GM18498 (cell line): Measurements from ENCODE around the gene ING1.
"Not testable (repeated sequence)": the region's sequence is repeated elsewhere in the genome, so short reads cannot be mapped to it uniquely, and the experiment has no call there.

Source experiments
- ATAC-seq: cut with Tn5 transposase; IDR thresholded peaks from one replicate; pipeline ENCODE4 v1.9.1; 2021; ENCODE audit warnings: mild to moderate bottlenecking, moderate library complexity; ENCODE audit not compliant: unreplicated experiment

The ING1 gene, protein sequence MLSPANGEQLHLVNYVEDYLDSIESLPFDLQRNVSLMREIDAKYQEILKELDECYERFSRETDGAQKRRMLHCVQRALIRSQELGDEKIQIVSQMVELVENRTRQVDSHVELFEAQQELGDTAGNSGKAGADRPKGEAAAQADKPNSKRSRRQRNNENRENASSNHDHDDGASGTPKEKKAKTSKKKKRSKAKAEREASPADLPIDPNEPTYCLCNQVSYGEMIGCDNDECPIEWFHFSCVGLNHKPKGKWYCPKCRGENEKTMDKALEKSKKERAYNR

DNA sequence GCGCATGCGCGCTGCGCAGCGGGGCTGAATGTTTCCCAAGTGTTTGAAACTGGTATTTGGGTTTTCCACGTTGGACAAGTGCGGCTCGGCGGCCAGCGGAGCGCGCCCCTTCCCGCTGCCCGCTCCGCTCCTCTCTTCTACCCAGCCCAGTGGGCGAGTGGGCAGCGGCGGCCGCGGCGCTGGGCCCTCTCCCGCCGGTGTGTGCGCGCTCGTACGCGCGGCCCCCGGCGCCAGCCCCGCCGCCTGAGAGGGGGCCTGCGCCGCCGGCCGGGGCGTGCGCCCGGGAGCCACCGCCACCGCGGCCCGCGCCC, at the start of gene ING1:
Gene ING1, plus strand, starts transcription at position 59 of the 311 bp plus-strand sequence. CDS start 450 bp downstream, outside the sequence.
- no peak for ATAC-seq

DNA sequence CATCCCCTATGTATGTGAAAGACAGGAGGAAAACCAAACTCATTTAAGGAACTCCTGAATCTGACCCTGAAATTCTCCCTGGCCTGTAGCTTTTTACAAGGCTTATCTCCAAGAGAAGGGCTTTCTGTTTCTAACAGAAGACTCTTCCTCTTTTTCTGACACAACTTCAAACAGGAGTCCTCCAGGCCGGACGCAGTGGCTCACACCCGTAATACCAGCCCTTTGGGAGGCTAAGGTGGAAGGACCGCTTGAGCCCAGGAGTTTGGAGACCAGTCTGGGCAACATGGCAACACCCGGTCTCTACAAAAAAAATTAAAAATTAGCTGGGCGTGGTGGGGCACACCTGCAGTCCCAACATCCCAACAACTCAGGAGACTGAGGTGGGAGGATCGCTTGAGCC, 49.5 kb upstream of the ING1 start:
- no peak for ATAC-seq

DNA sequence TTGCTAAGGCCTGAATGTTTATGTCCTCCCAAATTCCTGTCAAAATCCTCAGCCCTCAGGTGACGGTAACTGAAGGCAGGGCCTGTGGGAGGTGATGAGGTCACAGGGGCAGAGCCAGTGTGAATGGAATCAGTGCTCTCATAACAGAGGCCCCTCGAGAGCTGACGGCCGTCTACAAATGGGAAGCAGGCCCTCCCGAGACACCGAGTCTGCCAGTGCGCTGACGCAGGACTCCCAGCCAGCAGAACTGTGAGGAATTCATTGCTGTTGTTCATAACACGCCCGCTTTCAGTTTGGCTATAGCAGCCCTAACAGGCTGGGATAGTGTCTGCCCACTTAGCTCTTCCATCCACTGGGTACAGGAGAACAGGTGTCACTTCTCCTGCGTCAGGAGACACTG, 48.8 kb upstream of the ING1 start:
- no peak for ATAC-seq

DNA sequence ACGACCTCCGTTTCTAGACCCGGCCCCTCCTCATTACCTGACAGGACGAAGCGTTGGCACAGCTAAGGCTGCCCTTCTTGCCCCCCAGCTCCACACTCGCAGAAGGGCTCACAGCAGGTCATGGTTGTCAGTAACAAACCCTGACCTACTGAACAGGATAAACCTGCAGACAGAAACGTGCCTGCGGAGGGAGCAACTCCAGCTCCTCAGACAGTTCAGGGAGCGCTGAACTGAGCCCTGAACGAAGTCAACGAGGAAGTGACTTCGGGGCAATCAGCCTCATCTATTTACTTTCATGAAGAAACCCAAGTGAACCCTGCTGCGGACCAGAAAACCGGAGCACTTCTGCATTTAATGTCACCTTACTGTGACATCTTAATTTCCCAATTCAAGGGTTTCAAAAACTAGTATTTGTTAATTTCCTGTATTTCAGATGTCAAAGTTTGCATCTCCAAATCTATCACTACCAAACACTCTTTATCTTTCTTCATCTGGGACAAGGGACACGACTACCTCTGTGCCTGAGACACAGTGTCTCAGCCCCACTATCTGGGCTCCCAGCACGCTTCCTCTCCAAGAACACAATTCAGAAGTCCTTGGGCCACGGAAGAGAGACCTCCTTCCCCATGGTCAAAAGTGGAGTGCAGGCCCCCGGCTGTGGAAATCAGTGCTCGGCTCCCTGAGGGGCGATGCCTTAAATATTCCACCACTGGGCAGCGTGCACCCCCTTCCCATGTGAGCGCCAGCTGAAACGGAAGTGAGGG, 47.8 kb upstream of the ING1 start:
- ATAC-seq = no peak

DNA sequence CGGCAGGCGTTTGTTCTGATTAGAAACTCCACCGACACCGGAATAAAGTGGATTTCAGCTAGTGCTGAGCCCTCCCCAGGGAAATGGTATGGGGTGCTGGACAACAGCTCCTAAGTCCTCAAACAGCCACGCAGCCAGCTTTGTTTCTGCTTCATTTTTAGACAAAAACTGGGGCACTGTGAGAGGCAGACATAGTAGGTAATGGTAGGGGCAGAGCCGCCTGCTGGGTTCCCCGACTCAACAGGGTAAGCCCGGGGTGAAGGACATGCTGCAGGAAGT, 47.3 kb upstream of the ING1 start:
- ATAC-seq = no peak

DNA sequence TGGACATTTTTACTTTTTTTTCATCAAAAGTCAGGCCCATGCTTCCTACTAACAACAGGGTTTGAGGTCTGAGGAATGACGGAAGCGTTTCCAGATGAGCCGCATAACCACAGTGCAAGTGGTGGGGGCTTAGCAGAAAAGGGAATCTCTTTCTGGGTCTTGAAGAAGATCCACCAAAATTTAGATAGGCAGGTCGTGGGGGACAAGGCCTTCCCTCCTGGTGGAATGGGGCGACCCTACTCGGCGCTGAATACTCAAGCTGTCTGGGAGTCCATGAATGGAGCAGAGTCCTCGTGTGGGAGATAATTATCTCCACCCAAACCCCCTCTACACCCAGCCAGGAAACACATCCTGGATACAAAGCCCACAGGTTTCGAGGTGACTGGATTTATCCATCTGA, 44.5 kb upstream of the ING1 start:
- no peak for ATAC-seq

DNA sequence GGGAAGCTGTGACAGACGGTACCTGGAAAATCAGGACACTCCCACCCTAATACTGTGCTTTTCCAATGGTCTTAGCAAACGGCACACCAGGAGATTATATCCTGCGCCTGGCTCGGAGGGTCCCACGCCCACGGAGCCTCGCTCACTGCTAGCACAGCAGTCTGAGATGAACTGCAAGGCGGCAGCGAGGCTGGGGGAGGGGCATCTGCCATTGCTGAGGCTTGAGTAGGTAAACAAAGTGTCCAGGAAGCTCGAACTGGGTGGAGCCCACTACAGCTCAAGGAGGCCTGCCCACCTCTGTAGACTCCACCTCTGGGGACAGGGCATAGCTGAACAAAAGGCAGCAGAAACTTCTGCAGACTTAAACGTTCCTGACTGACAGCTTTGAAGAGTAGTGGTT, 43.7 kb upstream of the ING1 start:
- not testable (repeated sequence) for ATAC-seq

DNA sequence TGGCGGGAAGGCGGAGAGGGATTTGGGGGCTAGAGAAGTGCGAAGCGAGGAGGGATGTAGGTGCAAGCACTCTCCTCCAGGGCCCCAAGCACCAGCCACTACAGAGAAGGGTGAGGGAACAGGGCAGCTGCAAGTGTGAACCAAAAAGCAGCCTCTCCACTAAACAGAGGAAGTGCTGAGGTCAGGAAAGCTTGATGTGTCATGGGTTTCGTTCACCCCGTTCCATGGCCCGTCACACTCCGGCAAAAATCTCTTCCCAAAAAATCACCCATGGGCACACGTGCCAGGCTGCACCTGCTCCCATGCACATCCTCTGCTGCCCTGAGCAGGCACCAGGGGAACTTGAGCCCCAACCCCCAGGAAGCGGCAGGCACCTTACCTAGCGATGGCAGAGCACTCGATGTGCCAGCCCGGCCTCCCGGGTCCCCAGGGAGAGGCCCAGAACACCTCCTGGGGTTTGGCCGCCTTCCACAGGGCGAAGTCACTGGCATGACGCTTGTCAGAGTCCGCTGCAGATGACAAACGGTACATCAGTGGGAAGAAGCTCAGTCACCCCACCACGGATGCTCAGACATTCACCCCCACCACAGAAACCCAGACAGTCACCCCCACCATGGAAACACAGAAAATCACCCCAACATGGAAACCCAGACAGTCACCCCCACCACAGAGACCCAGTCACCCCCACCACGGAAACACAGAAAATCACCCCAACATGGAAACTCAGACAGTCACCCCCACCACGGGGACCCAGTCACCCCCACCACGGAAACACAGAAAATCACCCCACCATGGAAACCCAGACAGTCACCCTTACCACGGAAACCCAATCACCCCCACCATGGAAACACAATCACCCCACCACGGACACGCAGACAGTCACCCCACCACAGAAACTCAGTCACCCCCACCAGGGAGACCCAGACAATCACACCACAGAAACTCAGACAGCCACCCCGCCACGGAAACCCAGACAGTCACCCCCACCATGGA, 36.6 kb upstream of the ING1 start:
- ATAC-seq = peak; percentile 73

DNA sequence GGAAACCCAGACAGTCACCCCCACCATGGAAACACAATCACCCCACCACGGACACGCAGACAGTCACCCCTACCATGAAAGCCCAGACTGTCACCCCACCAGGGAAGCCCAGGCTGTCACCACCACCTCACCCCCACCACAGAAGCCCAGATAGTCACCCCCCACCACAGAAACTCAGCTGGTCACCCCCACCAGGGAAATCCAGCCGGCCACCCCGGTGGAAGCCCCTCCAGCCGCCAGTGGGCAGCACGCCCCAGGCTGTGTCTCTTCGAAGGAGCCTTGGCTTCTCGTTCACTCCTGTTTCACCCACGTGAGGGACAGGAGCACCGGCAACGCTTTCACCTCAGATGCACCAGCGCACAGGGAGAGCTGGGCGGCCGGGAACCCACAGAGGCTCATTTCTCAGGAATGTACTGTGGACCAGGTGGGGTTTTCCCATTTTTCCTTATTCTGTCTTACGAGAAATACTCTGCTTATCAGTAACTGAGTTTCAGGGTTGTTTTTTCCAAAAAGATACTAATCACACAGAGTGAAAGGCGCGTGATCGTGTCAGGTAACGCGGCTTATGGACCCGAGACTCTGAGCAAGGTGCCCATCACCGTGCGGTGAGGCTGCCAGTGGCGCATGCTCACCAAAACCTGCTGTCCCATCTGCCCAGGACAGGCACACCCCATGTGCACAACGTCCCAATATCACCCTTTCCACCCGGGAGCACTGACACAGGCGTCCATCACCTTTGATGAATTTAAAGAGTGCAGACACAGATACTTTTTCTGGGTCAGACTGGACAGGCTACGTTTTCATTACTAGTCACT, 35.6 kb upstream of the ING1 start:
- ATAC-seq = no peak

DNA sequence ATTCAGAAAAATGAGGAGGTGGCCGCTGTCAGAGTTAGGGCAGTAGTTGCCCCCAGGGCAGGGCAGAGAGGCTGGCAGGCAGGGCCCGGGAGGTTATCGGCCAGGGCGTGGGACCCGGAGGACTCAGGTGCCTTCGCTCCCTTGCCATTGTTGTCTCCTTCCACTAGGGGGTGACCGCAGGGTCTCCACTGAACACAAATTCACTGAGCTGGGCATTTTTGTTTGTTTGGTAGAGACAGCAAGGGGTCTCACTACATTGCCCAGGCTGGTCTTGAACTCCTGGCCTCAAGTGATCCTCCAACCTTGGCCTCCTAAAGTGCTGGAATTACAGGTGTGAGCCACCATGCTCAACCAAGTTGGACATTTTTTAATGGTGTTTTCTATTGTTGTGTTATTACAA, 32.6 kb upstream of the ING1 start:
- ATAC-seq = no peak

DNA sequence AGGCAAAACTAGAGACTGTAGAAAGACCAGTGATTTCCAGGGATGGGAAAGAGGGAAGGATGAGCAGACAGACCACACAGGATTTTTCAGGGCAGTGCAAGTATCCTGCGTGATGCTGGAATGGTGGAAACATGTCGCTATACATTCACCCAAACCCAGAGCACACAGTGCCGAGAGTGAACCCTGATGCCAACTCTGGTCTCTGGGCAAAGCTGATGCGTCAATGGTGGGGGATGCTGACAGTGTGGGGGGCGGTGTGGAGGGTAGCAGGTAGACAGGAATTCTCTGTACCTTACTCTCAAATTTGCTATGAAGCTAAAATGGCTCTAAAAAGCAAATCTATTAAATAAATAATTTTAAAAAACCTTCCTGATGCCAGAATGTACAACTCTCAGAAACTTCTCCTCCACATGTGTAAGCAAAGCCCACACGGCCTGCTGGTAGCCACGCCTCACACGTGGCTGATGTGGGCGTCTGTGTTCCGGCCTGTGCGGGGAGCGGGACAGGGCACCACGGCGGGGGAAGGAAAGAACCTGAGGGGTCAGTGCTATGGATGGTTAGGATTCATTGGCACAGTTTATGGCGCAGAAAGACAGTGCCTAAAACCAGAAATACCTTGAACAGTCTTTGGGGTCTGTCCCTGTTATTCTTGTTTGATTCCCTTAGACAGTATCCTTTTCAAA, 31.5 kb upstream of the ING1 start:
- ATAC-seq = no peak

DNA sequence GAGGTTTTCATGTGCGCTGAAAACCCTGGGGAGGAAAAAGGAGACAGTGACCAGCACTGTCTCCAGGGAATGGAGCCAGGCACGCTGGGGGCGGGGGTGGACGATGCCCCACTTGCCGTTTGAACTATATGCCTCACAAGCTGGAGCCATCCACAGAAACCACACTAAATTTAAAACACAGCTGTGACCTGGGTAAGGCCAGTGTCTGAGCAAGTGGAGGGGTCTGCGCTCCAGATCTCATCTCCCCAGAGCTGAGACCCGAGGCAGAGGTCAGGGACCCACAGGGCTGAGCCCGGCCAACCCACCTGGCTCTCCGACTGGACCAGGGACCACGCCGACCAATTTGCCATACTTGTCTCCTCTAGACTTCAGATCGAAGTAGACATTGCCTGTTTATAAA, 30.8 kb upstream of the ING1 start:
- no peak for ATAC-seq

DNA sequence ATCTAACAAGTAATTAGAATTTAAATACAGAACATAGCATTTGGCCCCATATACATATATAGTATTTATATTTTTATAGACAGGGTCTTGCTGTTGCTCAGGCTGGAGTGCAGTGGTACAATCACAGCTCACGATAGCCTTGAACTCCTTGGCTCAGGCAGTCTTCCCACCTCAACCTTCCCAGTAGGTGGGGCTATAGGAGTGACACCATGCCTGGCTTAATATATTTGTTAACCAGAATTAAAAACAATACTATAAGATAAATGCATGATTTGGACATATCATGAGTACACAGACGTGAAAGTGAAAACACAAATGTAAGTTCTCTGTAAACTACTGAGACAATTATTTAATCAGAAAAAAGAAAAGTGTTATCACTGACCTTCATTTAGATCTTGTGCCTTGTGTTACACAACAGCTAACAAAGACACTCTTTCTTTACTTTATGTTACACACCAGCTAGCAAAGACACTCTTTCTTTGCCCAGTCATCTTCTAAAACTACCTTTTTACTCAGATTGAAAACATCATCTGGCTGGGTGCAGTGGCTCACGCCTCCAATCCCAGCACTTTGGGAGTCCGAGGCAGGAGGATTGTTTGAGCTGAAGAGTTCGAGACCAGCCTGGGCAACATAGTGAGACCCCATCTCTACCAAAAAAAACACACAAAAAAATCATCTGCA, 30.2 kb upstream of the ING1 start:
- no peak for ATAC-seq

DNA sequence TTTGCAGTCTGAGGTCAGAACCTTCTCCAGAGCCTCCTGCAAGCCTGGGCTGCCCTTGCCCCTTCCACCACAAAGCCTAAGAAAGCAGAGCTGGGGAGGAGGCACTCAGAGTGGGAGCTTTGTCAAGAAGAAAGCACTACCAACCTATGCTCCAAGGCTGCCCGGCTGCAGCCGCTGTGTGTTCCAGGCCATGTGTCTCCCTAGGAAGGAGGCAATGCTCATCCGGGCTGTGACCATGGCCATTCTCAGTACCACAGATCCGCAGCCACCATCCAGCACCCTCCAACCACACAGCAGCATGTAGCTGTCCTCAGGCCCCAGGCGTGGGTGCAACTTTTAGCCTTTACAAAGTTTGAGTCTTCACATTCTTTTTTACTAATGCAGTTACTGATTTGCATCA, 29.6 kb upstream of the ING1 start:
- no peak for ATAC-seq

DNA sequence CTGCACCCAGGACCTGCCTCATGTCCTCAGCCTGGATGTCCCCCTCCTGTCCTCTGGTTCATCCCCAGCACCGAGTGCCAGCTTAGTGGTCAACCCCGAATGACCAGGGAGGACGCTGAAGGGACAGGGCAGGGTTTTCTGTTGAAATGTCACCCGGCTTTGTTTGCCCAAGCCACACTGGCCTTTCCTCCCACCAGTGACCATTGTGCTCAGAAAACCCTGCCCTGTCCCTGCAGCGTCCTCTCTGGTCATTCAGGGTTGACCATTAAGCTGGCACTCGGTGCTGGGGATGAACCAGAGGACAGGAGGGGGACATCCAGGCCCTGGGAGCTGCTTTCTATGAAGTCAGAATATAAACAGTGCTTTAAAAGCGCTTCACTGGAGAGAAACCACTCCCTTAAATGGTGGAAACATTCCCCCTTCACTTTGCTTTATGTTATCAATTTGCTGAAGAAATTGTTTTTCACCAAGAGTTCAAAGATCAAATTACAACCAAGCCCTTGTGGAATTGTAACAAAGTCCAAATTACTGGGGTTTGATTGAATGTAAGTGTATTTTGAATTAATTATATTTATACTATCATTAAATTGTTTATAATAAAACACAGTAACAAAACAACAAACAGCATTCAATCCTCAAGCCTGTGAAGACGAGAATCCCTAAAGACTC, 29.0 kb upstream of the ING1 start:
- no peak for ATAC-seq

DNA sequence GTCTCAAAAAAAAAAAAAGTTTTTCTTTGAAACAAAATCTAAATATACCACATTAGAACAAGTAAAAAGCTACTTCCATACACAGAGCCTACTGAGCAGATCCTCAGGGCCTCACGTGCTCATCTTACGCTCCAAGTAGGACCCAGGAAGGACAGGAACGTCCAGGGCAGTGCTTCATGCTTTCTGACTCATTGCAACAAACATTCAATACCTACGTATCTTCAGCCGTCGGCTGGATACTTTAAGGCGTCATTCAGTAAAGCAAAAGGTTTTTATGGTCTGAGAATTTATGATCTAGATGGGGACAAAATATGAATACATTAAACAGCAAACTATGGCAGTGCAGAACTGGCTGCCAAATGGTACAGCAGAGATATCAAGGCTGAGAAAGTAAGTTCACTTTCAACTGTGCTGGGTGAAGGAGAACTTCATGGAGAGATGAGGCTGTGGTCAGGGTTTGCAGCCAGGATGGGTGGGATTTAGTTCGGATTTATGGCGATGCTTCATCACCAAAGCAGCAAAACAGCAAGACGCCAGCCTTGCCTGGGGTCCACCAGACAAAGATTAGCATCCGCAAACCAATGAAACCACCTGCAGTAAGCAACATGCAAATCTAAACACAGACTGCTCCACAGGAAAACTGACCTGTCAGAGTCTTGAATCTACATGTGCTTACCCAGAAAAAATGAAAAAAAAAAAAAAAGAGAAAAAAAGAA, 28.0 kb upstream of the ING1 start:
- no peak for ATAC-seq

DNA sequence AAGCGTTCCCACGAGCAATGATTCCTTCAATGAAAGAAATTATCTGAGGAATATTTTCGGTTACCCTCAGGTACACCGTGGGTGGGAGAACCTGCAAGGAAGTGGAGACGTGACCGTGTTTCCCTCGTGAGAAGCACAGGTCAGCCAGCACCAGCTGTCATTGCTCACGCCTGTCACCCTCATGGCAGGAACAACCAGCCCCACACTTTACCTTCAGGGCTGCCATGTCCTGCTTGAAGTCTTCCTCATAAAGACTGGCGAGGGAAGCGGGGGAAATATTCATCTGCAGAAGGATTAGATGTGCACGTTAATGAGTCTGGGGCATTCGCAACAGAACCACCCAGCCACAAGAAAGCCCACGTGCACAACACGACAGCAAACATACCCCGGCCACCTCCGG, 25.8 kb upstream of the ING1 start:
- ATAC-seq = no peak

DNA sequence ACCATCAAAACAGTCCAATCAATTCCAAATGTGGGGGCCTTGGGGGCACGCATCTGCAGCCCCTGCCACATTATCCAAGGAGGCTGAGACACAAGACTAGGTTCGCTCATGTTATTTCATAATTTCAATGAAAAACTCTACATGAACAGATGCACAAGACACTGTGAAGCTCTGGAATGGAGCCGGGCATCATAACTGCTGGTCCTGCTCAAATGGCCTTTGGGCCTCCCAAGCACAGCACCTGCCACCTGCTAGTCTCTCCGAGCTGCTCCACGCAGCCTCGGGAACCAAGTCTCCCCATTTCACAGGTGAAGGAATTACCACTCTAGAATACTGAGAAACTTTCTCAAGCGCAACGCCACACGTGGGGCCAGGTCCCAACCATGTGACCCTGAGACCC, 24.5 kb upstream of the ING1 start:
- no peak for ATAC-seq

DNA sequence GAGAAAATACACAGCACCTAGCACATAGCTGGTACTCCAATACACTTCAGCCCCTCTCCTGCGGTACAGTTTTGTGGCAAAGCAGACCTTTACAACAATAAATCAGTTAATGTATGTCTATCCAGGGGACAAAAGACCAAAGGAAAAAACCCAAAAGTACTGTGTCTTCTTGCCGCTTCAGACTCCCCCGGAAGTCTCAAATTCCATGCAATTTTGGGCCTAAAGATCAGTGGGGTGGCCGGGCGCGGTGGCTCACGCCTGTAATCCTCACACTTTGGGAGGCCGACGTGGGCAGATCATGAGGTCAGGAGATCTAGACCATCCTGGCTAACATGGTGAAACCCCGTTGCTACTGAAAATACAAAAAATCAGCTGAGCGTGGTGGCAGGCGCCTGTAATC, 23.8 kb upstream of the ING1 start:
- ATAC-seq = no peak
